Measurements from ENCODE around the gene RAB31. TPM values are rescaled to one million over a fixed set of nuclear protein-coding genes. Genes with fewer than 3 reads are reported as not detected.
"Not testable (repeated sequence)": the region's sequence is repeated elsewhere in the genome, so short reads cannot be mapped to it uniquely, and the experiment has no call there.

RAB31 gene
- total RNA-seq, 2 donors from 2014 or later: 7.7 to 86.9 TPM

DNA sequence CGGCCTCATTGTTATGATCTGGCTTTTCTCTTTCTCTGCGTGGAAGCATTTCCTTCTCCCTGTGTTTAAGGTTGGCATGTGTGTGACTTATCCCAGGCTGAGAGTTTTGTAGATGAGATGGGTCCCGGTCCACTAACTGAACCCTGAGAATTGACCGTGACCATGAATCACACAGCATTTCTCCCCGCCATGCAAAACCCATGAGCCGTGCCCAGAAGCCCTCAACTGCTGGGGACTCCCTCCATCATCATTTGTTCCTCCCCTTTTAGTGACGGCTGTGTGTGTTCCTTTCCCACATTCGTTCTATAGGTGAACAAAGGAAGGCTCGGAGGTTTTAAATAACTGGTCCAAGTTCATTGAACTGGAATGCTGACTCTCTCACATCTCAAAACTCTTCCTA lies 147.6 kb downstream of the RAB31 start:
- DNase-seq (ENCODE audit: low spot score): no peak
- H3K4me1 ChIP-seq (replicated peaks): no peaks in the 10 kb centered on the region
- H3K27ac ChIP-seq: peak overlapping the region; percentile 63 to 69
- intact Hi-C loops (cut with DNase I): loop anchor here (2.0 to 10.0 kb wide), 3 partner anchors 48 to 151 kb away; partner anchors contain the start of genes RAB31 and VAPA
- no peak overlapping the region for H3K4me3 ChIP-seq
- no peaks in the 10 kb centered on the region for H3K27me3 ChIP-seq (replicated peaks; ENCODE audit: insufficient read depth)
- H3K36me3 ChIP-seq: no peaks in the 10 kb centered on the region
- TF ChIP-seq, protein P1, sequence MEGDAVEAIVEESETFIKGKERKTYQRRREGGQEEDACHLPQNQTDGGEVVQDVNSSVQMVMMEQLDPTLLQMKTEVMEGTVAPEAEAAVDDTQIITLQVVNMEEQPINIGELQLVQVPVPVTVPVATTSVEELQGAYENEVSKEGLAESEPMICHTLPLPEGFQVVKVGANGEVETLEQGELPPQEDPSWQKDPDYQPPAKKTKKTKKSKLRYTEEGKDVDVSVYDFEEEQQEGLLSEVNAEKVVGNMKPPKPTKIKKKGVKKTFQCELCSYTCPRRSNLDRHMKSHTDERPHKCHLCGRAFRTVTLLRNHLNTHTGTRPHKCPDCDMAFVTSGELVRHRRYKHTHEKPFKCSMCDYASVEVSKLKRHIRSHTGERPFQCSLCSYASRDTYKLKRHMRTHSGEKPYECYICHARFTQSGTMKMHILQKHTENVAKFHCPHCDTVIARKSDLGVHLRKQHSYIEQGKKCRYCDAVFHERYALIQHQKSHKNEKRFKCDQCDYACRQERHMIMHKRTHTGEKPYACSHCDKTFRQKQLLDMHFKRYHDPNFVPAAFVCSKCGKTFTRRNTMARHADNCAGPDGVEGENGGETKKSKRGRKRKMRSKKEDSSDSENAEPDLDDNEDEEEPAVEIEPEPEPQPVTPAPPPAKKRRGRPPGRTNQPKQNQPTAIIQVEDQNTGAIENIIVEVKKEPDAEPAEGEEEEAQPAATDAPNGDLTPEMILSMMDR (IDR thresholded peaks at IDR 0.05): no peak
- TF ChIP-seq POLR2A (IDR thresholded peaks at IDR 0.05) (no peak), POLR2AphosphoS5 (IDR thresholded peaks at IDR 0.05) (no peak)
- WGBS: 58% methylated on average over 9 of the region's 9 CpGs
- no peaks in the 10 kb centered on the region for H3K9me3 ChIP-seq

DNA sequence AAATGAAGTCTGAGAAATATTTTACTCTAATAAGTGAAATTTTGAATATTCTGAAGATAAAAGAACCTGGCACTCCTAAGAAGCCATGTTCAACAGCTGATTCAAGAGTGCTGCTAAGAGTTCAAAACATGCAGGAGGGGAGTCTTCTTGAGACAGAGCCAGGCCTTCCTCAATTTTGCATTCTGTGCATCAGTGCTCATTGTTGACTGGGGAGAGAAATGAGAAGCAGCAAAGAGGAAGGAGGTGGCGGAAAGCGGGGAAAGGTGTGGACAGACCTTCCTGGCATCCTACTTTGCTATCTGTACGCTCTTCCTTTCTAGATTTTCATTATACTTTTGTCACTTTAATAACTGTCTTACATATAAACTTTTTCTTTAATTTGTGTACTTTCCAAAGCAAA lies 148.0 kb downstream of the RAB31 start:
- Histone ChIP-seq H3K4me3 (no peak overlapping the region), H3K9me3 (no peaks in the 10 kb centered on the region), H3K27ac (peak overlapping the region; percentile 63 to 69), H3K36me3 (no peaks in the 10 kb centered on the region), H3K4me1 (replicated peaks) (no peaks in the 10 kb centered on the region), H3K27me3 (replicated peaks; ENCODE audit: insufficient read depth) (no peaks in the 10 kb centered on the region)
- 93% methylated on average over 3 of the region's 3 CpGs for WGBS
- TF ChIP-seq, protein P1 (IDR thresholded peaks at IDR 0.05): no peak
- TF ChIP-seq POLR2A (IDR thresholded peaks at IDR 0.05) (no peak), POLR2AphosphoS5 (IDR thresholded peaks at IDR 0.05) (no peak)
- DNase-seq (ENCODE audit: low spot score): no peak
- intact Hi-C loops (cut with DNase I): loop anchor here (5.0 to 10.0 kb wide), 2 partner anchors 49 to 151 kb away; partner anchors contain the start of gene RAB31

DNA sequence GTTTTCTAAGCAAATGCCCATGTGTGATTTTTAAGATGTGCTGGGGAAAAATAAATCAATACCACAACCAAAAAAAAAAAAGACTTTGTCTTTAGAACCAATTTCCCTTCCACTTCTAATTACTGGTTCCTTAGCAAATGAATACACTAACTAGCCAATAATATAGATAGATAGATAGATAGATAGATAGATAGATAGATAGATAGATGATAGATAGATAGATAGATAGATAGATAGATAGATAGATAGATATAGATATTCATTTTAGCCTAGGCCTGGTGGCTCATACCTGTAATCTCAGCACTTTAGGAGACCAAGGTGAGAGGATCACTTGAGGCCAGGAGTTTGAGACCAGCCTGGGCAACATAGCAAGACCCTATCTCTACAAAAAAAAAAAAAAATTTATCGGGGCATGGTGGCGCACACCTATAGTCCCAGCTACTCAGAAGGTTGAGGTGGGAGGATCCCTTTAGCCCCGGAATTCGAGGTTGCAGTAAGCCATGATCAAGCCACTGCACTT lies 149.4 kb downstream of the RAB31 start:
- DNase-seq (ENCODE audit: low spot score); H3K36me3 ChIP-seq; H3K27me3 ChIP-seq (replicated peaks; ENCODE audit: insufficient read depth); H3K27ac ChIP-seq; H3K9me3 ChIP-seq; H3K4me3 ChIP-seq; H3K4me1 ChIP-seq (replicated peaks): not testable (repeated sequence)
- intact Hi-C loops (cut with DNase I): loop anchor here (5.0 to 10.0 kb wide), 2 partner anchors 50 to 153 kb away; partner anchors contain the start of gene RAB31
- 96% methylated on average over 4 of the region's 4 CpGs for WGBS

DNA sequence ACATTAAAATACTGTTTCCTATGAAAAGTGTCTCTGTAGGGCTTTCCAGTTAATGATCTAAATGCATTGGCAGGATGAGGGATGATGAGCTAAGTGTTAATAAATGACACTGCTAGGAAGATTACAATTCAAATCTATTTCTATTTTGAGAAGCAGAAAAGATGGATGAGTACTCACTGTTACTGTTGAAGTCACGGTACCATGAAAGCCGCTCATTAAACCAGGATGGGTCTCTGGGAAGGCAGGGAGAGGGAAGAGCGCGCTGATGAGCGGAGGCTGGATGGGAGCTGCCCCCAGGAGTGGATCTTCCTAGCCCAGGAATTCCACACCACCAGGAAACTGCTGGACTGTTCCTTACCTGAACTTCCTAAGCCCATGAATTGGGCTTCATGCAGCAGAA lies 150.5 kb downstream of the RAB31 start:
- Histone ChIP-seq H3K27me3 (replicated peaks; ENCODE audit: insufficient read depth) (no peaks in the 10 kb centered on the region), H3K4me1 (replicated peaks) (no peaks in the 10 kb centered on the region), H3K27ac (no peak overlapping the region), H3K9me3 (no peaks in the 10 kb centered on the region), H3K36me3 (no peaks in the 10 kb centered on the region), H3K4me3 (no peak overlapping the region)
- intact Hi-C loops (cut with DNase I): loop anchor here (5.0 to 10.0 kb wide), 2 partner anchors 51 to 154 kb away; partner anchors contain the start of gene RAB31
- TF ChIP-seq, protein P1 (IDR thresholded peaks at IDR 0.05): no peak
- TF ChIP-seq POLR2AphosphoS5 (IDR thresholded peaks at IDR 0.05): no peak
- no peak for DNase-seq (ENCODE audit: low spot score)
- WGBS: 90% methylated on average over 5 of the region's 5 CpGs

DNA sequence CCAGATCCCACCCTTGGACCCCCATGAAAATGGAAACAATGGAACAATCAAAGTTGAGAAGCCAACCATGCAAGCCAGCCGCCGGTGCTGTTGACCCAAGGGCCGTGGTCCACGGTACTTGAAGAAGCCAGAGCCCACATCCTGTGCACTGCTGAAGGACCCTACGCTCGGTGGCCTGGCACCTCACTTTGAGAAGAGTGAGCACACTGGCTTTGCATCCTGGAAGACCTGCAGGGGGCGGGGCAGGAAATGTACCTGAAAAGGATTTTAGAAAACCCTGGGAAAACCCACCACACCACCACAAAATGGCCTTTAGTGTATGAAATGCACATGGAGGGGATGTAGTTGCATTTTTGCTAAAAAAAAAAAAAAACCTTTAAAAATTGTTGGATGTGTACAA lies 151.1 kb downstream of the RAB31 start:
- DNase-seq (ENCODE audit: low spot score): no peak
- no peaks in the 10 kb centered on the region for H3K4me1 ChIP-seq (replicated peaks)
- no peak overlapping the region for H3K4me3 ChIP-seq
- H3K27ac ChIP-seq: no peak overlapping the region
- WGBS: 91% methylated on average over 7 of the region's 7 CpGs
- TF ChIP-seq, protein P1 (IDR thresholded peaks at IDR 0.05): no peak
- no peak for TF ChIP-seq POLR2A (IDR thresholded peaks at IDR 0.05)
- TF ChIP-seq POLR2AphosphoS5 (IDR thresholded peaks at IDR 0.05): no peak
- no peaks in the 10 kb centered on the region for H3K9me3 ChIP-seq
- no peaks in the 10 kb centered on the region for H3K27me3 ChIP-seq (replicated peaks; ENCODE audit: insufficient read depth)
- intact Hi-C loops (cut with DNase I): loop anchor here (5.0 to 10.0 kb wide), 2 partner anchors 52 to 154 kb away; partner anchors contain the start of gene RAB31
- no peaks in the 10 kb centered on the region for H3K36me3 ChIP-seq
